Nephron (organoid): Measurements from ENCODE around the gene TMEM150B.

Experiments
- H3K27ac Mint-ChIP-seq, 3 experiments: 2 replicates each; pipeline ENCODE4 v1.8.0; 2020; ENCODE audit warnings: mixed read lengths in 3 of 3, mild to moderate bottlenecking in 2 of 3, moderate library complexity in 1 of 3
- H3K27me3 Mint-ChIP-seq: 2 replicates; pipeline ENCODE4 v1.8.0; 2021; ENCODE audit warnings: low read depth, mild to moderate bottlenecking, moderate library complexity, mixed read lengths
- H3K36me3 Mint-ChIP-seq: 2 replicates; pipeline ENCODE4 v1.8.0; 2020; ENCODE audit warnings: low read depth, mixed read lengths
- H3K4me1 Mint-ChIP-seq: 2 replicates; pipeline ENCODE4 v1.8.0; 2020; ENCODE audit warnings: mixed read lengths
- H3K4me3 Mint-ChIP-seq, 3 experiments: 2 replicates each; pipeline ENCODE4 v1.8.0; 2020; ENCODE audit warnings: mild to moderate bottlenecking in 3 of 3, mixed read lengths in 3 of 3, moderate library complexity in 2 of 3
- H3K9me3 Mint-ChIP-seq: 2 replicates; pipeline ENCODE4 v1.8.0; 2020; ENCODE audit warnings: mixed read lengths
- TF ChIP-seq, protein P1 (sequence below), 3 experiments: fragments of 200-600 bp; sonication (generic); IDR thresholded peaks; one replicate each; pipeline ENCODE4 v1.5.0; 2021; ENCODE audit warnings: antibody characterized with exemption in 3 of 3; ENCODE audit not compliant: unreplicated experiment in 3 of 3

Gene TMEM150B

DNA sequence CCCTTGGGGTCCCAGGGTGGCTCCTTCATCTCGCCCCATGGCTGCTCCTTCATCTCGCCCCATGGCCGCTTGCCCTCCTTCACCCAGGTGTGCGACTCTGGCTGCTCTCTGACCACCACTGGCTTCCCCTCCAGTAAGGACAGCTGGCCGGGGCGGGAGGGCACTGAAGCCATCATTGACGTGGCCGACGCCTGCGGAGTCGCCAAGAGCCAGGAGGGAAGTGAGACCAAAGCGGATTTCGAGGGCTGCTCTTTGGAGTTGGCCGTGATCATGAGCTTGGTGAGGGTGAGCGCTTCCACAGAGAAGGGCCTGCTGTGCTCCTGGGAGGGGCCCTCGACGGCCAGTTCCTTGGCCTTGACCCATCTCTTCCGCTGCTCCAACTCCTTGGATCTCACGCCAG lies 33.4 kb upstream of the TMEM150B start:
- H3K36me3 Mint-ChIP-seq: no peaks in the 10 kb centered on the region
- peaks cover 4% of the 10 kb centered on the region for H3K4me1 Mint-ChIP-seq
- H3K4me3 Mint-ChIP-seq: no peak overlapping the region
- H3K27ac Mint-ChIP-seq: no peak overlapping the region
- H3K9me3 Mint-ChIP-seq: no peaks in the 10 kb centered on the region
- TF ChIP-seq, protein P1, sequence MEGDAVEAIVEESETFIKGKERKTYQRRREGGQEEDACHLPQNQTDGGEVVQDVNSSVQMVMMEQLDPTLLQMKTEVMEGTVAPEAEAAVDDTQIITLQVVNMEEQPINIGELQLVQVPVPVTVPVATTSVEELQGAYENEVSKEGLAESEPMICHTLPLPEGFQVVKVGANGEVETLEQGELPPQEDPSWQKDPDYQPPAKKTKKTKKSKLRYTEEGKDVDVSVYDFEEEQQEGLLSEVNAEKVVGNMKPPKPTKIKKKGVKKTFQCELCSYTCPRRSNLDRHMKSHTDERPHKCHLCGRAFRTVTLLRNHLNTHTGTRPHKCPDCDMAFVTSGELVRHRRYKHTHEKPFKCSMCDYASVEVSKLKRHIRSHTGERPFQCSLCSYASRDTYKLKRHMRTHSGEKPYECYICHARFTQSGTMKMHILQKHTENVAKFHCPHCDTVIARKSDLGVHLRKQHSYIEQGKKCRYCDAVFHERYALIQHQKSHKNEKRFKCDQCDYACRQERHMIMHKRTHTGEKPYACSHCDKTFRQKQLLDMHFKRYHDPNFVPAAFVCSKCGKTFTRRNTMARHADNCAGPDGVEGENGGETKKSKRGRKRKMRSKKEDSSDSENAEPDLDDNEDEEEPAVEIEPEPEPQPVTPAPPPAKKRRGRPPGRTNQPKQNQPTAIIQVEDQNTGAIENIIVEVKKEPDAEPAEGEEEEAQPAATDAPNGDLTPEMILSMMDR (IDR thresholded peaks at IDR 0.05; ENCODE audit: unreplicated experiment in 3 of 3): no peak
- H3K27me3 Mint-ChIP-seq: peaks cover 46% of the 10 kb centered on the region

DNA sequence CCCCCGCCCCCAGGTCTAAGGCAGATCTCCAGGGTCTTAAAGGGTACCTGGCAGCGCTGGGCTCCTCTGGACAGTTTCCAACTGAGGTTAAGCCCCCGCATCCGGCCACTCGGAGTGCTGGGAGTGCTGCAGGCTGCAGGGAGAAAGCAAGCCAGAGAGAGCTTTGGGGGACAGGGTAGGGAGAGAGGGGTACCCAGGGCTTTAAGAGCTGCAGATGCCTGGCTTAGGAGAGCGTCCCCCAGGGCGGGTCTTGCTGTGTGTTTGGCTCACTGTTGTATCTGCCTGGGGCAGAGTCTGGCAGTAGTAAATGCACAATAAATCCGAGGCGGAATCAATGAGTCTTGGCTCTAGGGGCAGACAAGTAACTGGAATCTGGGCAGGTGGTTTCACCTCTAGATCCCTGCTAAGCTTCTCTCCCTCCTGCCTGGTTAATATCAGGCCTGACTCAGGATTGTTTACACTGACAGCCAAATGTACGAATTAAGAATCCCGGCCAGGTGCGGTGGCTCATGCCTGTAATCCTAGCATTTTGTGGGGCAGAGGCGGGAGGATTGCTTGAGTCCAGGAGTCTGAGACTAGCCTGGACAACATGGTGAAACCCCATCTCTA lies 30.2 kb upstream of the TMEM150B start:
- peak overlapping the region; percentile 41 to 48 (median 41) for H3K4me3 Mint-ChIP-seq
- H3K4me1 Mint-ChIP-seq: peaks cover 4% of the 10 kb centered on the region
- TF ChIP-seq, protein P1 (IDR thresholded peaks at IDR 0.05; ENCODE audit: unreplicated experiment in 3 of 3): no peak
- H3K36me3 Mint-ChIP-seq: no peaks in the 10 kb centered on the region
- peak overlapping the region in 2 of 3 experiments; percentile 44 to 57 for H3K27ac Mint-ChIP-seq
- no peaks in the 10 kb centered on the region for H3K9me3 Mint-ChIP-seq
- peaks cover 78% of the 10 kb centered on the region for H3K27me3 Mint-ChIP-seq

DNA sequence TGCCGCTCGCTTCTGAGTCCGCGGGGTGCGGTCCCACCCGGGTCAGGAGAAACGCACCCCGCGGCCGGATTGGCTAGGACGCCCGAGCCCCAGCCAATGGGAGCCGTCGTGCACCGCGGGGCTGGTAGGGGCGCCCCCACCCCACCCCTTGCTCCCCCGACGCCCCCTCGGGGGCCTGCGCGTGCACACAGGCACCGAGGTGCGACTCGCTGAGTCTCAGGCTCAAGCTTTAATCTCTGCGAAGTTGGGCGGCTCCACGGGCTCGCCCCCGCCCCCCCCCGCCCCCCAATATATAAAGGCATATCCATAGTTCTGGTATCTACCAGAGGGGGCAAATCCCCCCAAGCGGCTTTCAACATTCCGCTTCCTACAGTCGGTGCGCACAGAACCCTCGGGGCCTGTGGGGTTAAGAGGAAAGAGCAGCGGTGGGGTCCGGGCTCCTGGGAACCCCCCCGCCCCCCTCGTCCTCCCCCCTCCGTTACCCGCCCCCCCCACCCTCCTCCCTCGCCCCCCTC lies 29.6 kb upstream of the TMEM150B start, which contains the start of gene COX6B2:
COX6B2 (minus strand) TSS at position 22 of the 515 bp plus-strand sequence. CDS start 198 bp downstream, outside the sequence.
- no peaks in the 10 kb centered on the region for H3K9me3 Mint-ChIP-seq
- H3K4me1 Mint-ChIP-seq: peaks cover 4% of the 10 kb centered on the region
- peak within 1 kb of the TSS in 2 of 3 experiments; percentile 44 to 57 for H3K27ac Mint-ChIP-seq
- peaks cover 78% of the 10 kb centered on the region for H3K27me3 Mint-ChIP-seq
- peak within 1 kb of the TSS; percentile 74 to 81 (median 79) for H3K4me3 Mint-ChIP-seq
- TF ChIP-seq, protein P1 (IDR thresholded peaks at IDR 0.05; ENCODE audit: unreplicated experiment in 3 of 3): no peak
- H3K36me3 Mint-ChIP-seq: no peaks in the 10 kb centered on the region

DNA sequence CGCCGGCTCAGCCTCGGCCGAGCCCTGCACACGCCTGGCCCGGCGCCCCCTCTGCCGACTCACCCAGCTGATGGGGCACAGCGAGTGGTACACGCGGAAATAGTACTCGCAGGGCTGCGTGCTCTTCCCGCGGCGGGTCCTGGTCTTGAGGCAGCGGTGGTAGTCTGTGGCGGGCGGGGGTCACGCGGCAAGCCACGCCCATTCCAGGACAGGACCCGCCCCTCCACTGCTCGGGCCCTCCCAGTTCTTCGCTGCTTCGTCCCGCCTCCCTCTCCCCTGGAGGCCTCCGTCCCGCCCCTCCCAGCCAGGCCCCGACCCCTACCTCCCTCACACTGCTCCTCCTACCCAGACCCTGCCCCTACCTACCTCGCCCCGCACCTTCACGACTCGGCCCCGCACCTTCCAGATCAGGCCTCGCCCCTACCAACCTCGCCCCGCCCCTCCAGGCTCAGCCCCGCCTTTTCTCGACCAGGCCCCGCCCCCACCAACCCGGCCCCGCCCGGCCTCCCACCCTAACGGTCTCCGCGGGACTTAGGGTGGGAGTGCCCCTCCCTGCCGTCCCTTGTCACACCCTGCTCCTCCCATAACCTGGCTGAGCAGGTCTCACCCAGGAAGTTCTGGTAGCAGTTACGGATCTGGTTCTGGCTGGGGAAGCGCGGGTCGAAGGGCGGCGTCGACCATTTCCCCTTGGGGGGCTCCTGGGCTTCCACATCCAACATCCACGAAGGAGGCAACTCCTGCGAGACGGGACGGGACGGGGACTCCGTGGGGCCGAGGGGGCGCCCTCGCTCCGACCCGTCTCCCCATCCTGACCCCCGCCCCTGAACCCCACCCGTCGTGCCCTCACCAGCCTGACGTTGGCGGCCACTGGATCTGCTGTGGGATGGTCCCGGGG lies 28.9 kb upstream of the TMEM150B start:
- TF ChIP-seq, protein P1 (IDR thresholded peaks at IDR 0.05; ENCODE audit: unreplicated experiment in 3 of 3): no peak
- Mint-ChIP-seq H3K36me3 (no peaks in the 10 kb centered on the region), H3K27ac (no peak overlapping the region), H3K4me1 (peaks cover 4% of the 10 kb centered on the region), H3K27me3 (peaks cover 73% of the 10 kb centered on the region), H3K9me3 (no peaks in the 10 kb centered on the region), H3K4me3 (peak overlapping the region; percentile 74 to 81 (median 79))

DNA sequence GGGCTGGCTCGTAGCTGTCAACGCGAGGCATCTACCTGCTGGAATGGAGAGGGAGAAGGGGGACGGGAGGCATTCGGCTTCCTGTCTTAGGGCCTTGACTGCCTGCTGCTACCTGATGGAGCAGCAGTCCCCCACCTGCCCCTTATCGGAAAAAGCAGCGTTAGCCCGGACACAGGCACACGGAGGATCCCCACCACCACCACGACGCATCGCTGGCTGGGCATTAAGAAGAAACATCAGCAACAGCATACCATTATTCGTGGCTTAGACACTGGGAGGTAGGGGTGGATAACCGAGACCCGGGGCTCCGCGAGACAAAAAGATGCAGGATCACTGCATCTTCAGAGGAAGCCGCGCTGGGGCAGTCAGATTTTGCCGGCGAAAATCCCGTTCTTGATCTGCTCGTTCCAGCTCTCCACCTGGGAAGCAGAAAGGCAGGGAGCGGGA lies 28.2 kb upstream of the TMEM150B start:
- Mint-ChIP-seq H3K27ac (no peak overlapping the region), H3K4me1 (peaks cover 11% of the 10 kb centered on the region), H3K4me3 (peak overlapping the region; percentile 67 to 81 (median 79)), H3K9me3 (no peaks in the 10 kb centered on the region), H3K36me3 (no peaks in the 10 kb centered on the region), H3K27me3 (peaks cover 73% of the 10 kb centered on the region)
- TF ChIP-seq, protein P1 (IDR thresholded peaks at IDR 0.05; ENCODE audit: unreplicated experiment in 3 of 3): no peak
